Esophagus mucosa (tissue), 1 donor: Measurements from ENCODE around the gene HIGD2B. TPM values are rescaled to one million over a fixed set of nuclear protein-coding genes. Genes with fewer than 3 reads are reported as not detected.
"Not testable (repeated sequence)": the region's sequence is repeated elsewhere in the genome, so short reads cannot be mapped to it uniquely, and the experiment has no call there.

ENCODE experiments used
- ATAC-seq: fragments of 200-7000 bp; cut with Tn5 transposase; one replicate; pipeline ENCODE4 v1.9.1; 2020
- total RNA-seq: library from RNA; stranded (reverse); gene quantifications from one replicate; pipeline ENCODE4 v1.2.4, GENCODE V29; 2023
- donor health status: DM: yes; HTN: yes; CAD: no.

The HIGD2B gene, protein sequence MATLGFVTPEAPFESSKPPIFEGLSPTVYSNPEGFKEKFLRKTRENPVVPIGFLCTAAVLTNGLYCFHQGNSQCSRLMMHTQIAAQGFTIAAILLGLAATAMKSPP
- not detected for total RNA-seq

DNA sequence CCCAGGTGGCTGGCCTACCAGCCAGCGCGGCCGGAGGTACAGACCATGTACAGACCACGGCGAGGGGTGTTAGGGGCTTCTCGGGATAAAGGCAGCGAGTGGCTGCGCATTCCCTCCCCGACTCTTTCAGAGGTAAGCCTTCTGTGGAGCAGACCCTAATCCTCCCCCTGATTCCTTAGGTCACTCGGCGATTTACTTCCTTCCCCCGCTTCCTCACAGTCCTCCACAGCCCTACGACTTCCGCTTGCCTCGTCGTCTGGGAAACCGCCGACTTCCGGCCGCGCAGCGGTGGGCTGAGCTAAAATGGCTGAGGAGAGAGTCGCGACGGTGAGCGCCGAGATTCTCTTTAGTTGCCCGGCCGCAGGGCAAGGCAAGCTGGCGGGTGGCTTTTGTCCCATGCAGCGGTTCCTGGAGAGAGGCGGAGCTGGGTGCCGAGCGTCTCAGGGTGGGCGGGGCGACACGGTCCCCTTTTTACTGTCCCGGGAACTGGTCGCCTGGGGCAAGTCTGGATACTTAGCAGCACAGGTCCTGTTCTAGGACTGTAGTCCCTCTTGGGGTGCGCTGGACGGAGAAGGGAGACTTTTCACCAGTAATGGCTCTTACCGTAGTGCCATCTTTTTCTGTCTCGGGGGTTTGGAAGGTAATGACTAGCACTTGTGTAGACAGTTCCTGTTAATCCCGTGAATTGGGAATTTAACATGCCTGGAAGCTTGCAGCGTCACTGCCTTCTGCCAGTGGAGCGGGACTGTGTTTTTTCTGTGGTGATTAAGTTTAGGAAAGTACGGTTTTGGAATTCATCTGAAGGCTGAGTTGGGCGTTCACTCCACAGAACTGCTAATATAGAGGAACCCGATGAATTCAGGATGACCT is at the start of gene HIGD2B, which contains the start of gene BBS4:
Gene HIGD2B (minus strand): TSS at position 258 of the 870 bp plus-strand sequence. CDS start 9,808 bp downstream, outside the sequence.
Gene BBS4 (plus strand): TSS at position 283 of the 870 bp plus-strand sequence. CDS start 21 bp downstream, at position 304.
- peak; percentile 96 for ATAC-seq

DNA sequence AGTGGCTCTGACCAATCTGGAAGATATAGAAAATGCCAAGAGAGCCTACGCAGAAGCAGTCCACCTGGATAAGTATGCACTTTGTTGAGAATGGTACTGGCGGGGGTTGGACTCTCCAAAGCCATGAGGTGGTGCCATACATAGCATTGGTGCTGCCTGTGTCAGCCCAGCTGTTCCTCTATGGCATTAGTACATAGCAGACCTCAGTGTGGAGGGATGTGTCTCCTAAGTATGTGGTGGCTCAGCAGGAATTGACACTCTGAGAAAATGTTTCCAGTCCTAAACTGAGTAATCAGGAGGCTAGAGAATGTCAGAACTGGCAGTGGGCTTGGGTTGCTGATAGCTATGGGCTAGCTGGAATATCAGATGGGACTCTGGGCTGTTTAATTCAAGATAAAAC is 49.1 kb upstream of the HIGD2B start:
- no peak for ATAC-seq

- ATAC-seq: no peak
Observed at GRCh38 chr15:72733941-72734738, 48.2 kb upstream of the HIGD2B start.

GRCh38 chr15:72732516-72732915 is 46.5 kb upstream of the HIGD2B start:
- no peak for ATAC-seq

DNA sequence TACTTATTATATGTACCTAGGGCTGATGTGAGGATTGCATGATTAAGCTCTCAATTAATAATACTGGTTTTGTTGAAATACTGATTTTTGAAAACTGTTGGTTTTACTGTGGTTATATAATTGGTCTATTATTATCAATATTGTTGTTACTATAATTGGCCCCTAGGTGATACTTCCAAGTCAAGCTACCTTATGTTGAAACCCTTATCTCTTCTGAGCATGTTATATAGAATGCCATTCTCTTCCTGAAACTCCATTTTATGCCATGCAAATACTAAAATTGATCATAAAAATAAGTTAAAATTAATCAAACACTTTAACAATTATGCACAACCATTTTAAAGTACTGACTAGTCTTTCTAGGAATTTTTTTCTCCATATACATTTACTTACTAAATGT is 46.1 kb upstream of the HIGD2B start:
- no peak for ATAC-seq

GRCh38 chr15:72728821-72729220 is 42.8 kb upstream of the HIGD2B start:
- no peak for ATAC-seq

GRCh38 chr15:72728249-72728648 is 42.3 kb upstream of the HIGD2B start:
- ATAC-seq: not testable (repeated sequence)

- ATAC-seq: no peak
Observed at GRCh38 chr15:72727154-72727553, 41.2 kb upstream of the HIGD2B start.

DNA sequence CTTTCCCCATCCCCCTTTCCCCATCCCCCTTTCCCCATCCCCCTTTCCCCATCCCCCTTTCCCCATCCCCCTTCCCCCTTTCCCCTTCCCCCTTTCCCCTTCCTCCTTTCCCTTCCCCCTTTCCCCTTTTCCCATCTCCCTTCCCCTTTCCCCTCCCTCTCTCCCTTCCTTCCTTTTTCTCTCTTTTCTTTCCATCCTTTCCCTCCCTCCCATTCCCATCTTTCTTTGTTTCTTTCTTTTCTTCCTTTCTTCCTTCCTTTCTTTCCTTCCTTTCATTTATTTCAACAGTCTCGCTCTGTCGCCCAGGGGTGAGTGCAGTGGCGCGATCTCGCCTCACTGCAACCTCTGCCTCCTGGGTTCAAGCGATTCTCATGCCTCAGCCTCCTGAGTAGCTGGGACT is 39.9 kb upstream of the HIGD2B start:
- not testable (repeated sequence) for ATAC-seq

DNA sequence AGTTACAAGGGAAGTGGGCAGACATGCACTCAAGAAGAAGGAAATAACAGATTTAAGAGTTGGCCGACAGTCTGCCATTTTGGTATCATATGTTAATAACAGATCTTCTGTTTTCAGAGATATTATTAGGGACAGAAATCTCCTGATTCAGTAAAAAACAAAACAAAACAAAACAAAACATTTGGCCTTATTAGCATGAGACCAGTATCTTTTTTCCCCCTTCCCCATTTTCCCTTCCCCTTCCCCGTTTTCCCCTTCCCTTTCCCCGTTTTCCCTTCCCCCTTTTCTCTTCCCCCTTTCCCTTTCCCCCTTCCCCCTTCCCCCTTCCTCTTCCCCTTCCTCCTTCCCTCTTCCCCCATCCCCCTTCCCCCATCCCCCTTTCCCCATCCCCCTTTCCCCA is 39.5 kb upstream of the HIGD2B start:
- no peak for ATAC-seq

DNA sequence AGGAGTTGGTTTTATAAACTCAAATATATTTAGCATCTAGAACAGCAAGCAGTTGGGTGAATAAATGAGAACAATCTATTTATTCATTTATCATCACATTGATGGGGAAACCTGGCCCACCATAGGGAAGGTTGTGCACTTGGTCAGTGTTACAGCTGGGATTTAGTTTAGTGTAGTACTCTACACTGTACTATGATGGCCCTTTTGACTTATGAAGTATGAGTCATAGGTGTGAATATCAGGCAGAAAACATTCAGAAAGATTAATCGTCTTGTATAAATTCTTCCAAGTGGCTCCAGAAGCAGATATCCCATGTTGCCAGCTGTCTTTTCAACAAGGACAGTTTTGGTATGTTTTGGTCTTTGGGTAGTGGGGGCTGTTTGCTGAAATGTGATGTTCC is 38.0 kb upstream of the HIGD2B start:
- no peak for ATAC-seq

GRCh38 chr15:72722071-72722696 is 36.2 kb upstream of the HIGD2B start:
- ATAC-seq: peak; percentile 62

DNA sequence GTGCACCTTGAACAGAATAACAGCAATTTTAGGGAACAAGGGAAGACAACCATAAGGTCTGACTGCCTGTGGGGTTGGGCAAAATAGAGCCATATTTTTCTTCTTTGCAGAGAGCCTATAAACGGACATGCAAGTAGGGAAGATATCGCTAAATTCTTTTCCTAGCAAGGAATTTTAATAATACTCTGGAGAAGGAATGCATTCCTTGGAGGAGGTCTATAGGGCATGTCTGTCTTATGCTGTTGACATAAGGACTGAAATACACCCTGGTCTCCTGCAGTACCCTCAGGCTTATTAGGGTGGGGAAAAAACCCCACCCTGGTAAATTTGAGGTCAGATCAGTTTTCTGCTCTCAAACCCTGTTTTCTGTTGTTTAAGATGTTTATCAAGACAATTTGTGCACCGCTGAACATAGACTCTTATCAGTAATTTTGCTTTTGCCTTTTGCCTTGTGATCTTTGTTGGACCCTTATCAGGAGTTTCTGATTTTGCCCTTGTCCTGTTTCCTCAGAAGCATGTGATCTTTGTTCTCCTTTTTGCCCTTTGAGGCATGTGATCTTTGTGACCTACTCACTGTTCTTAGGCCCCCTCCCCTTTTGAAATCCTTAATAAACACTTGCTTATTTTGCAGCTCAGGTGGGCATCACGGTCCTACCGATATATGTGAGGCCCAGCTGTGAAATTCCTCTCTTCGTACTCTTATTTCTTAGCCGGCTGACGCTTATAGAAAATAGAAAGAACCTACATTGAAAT is 22.7 kb upstream of the HIGD2B start:
- ATAC-seq: not testable (repeated sequence)

- no peak for ATAC-seq
Observed at GRCh38 chr15:72706266-72706665, 20.3 kb upstream of the HIGD2B start.

DNA sequence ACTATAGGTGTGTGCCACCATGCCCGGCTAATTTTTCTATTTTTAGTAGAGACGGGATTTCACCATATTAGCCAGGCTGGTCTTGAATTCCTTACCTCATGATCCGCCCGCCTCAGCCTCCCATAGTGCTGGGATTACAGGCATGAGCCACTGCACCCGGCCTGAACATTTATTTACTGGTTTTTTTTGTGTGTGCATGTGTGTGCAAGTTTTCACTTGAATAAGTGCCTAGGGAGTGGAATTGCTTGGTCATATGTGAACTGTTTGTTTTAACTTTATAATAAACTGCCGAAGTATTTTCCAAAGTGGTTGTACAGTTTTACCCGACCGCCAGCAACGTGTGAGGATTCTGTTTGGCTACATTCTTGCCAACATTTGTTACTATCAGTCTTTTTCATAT is 14.1 kb upstream of the HIGD2B start:
- peak; percentile 81 for ATAC-seq

GRCh38 chr15:72698938-72699337 is 13.0 kb upstream of the HIGD2B start:
- no peak for ATAC-seq

- no peak for ATAC-seq
Observed at GRCh38 chr15:72690938-72691337, 5.0 kb upstream of the HIGD2B start.

GRCh38 chr15:72688697-72689096 is 2.7 kb upstream of the HIGD2B start:
- no peak for ATAC-seq

GRCh38 chr15:72685301-72685924 is 569 bp downstream of the HIGD2B start:
- no peak for ATAC-seq

DNA sequence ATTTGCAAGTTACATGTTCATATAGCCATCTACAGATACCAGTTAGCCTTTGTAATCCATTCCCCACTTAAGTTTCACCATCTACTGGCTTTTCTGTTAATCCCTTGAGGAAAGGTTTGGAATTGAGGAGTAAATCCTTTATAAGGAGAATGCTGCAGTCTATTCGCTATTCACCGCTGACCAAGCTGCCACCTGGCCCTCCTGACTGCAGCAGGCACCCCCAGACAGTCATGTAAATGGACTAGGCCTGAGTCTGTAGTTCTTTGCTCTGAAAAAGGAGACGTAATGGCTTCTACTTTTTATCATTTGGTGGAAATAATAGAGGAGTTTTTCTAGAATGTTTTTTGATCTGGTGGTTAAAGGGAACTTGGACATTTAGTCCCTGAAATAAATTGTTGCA is 3.2 kb downstream of the HIGD2B start:
- no peak for ATAC-seq

- no peak for ATAC-seq
Observed at GRCh38 chr15:72680931-72681330, 5.1 kb downstream of the HIGD2B start.

GRCh38 chr15:72676838-72677237 is 9.1 kb downstream of the HIGD2B start:
- no peak for ATAC-seq
